HG03135 (cell line): Measurements from ENCODE around the gene SLC25A18.

Source experiments
- ATAC-seq: cut with Tn5 transposase; IDR thresholded peaks from one replicate; pipeline ENCODE4 v1.9.1; 2021; ENCODE audit warnings: mild to moderate bottlenecking, moderate library complexity; ENCODE audit not compliant: unreplicated experiment

Gene SLC25A18

GRCh38 chr22:17569971-17570511 is 6.7 kb downstream of the SLC25A18 start:
- no peak for ATAC-seq

DNA sequence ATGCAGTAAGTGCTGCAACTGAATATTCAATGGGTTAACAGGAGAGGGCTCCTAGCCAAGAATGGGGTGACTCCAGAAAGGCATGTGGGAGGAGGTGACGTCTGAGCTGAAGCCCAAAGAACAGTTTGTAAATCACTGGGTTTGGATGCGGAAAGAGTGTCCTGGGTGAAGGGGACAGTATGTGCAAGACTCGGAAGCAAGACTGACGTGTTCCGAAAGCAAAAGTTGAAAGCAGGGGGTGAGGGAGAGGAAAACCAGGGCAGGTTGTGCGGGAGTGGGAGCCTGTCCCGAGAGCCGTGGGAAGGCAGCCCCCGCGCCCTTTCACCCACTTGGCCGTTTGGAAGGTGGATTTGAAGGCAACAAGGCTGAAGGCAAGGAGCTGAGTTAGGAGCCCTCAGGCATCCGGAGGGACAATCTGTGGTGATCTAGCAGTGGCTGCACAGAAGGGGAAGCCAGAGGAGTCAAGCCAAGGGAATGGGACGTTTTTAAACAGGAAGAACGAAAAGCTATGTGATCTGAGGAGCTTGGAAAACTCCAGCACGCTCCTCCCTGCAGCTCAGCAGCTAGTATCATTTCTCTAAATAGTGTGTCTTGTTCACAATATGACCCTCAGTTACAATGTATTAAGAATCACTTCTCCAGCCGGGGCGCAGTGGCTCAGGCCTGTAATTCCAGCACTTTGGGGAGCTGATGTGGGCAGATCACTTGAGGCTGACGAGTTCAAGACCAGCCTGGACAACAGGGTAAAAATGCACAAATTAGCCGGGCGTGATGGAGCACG is 7.7 kb downstream of the SLC25A18 start:
- no peak for ATAC-seq

GRCh38 chr22:17575151-17575550 is 11.9 kb downstream of the SLC25A18 start:
- no peak for ATAC-seq

DNA sequence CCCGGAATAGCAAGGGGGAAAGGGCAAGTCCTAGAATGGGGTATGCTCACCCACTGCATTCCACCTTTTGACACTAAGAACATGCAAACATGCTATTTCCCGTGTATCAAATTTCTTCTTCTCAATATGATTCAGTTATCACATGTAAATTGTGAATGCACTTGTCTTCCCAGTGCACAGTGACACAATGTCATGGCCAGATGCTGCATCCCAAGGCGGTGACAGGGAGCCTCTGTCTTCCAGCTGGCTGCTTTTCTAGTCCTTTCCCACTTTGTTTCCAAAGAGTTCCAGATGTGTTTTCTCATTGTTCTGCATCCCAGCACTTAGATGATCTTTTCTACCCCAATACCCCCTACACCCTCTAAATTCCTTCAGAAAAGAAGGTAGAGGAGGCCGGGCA is 12.4 kb downstream of the SLC25A18 start:
- no peak for ATAC-seq

DNA sequence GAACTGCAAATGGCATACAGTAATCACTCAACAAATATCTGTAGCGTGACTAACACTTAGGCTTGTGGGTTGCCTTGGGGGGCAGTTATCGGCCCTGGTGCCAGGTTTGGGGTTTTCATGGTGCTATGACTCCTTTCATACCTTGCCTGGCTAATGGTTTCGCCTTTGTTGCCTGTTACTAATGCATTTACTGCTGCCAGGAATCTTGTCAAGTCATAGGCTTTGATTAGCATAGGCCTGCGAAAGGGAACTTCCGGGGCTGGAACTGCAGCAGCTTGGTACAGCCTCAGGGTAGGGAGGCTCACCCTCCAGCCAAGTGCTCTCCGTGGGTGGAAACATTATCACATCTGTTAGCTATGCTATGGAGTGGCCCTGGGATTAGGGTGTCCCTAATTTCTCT is 13.2 kb downstream of the SLC25A18 start:
- no peak for ATAC-seq

DNA sequence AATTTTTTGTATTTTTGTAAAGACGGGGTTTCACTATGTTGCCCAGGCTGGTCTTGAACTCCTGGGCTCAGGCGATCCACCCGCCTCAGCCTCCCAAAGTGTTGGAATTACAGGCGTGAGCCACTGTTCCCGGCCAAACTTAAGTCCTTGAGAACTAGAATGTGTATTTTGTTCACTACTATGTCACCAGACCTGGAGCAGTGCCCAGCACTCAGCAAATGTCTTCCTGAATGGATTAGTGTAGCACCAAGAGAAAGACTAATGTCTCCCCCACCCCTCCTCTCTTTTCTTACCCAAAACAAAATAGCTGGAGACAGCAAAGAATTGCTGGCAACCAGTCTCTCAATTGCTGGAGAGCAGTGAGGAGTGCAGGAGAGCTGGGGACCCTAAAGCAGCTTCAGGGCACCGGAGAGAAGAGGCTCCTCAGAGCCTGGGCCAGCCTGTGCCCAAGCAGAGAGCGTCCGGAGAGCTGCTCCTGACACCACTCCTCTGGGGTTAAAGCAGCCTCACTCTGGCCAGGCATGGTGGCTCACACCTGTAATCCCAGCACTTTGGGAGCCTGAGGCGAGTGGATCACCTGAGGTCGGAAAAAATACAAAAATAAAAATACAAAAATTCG is 14.9 kb downstream of the SLC25A18 start:
- ATAC-seq, result no peak

GRCh38 chr22:17579535-17579981 is 16.3 kb downstream of the SLC25A18 start:
- no peak for ATAC-seq

DNA sequence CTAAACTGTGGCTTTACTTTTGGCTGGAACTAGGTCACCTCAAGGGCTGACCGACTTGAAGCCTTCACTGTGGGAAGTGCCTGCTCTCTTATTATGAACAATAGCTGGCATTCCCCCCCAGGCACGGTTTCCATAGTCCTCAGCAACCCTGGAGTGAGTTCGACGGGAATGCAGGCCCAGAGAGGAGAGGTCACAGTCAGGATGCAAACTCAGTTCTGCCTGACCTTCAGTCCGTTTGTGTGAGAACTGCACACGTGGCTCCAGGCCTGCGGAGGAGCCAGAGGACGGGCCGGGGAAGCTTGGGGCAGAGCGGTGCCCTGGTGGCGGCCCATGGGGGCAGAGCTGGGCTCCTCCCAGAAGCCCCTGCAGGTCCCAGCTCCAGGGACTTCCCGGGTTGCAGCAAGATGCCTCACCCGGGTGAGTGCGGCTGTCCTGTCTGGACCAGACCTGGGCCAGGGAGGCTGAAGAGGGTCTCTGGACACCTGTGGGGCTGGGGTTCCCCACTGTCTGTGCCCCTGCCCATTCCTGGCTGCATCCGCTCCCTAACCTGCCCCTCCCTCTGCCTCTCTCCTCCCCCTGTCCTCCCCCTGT is 17.2 kb downstream of the SLC25A18 start:
- no peak for ATAC-seq

- no peak for ATAC-seq
Observed at GRCh38 chr22:17581056-17581455, 17.8 kb downstream of the SLC25A18 start.

- ATAC-seq, result no peak
Observed at GRCh38 chr22:17581631-17582030, 18.3 kb downstream of the SLC25A18 start.

GRCh38 chr22:17583151-17583550 is 19.9 kb downstream of the SLC25A18 start:
- no peak for ATAC-seq

GRCh38 chr22:17586831-17587440 is 23.6 kb downstream of the SLC25A18 start:
- no peak for ATAC-seq

DNA sequence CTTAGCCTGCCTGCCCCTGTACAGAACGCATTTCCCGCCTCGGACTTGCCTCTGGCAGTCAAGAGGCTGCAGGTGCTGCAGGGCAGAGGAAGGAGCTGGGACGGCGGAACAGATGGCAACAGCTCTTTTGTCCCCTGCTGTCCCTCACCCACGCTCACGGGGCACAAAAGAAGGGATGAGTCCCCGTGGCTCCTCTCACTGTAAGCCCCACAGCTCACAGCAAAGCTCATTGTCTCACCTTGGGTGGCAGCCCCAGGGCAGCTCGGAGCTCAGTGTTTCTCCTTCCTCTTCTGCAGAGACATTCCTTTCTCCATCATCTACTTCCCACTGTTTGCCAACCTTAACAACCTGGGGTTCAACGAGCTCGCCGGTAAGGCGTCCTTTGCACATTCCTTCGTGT is 24.3 kb downstream of the SLC25A18 start:
- no peak for ATAC-seq

- ATAC-seq, result no peak
Observed at GRCh38 chr22:17588606-17589005, 25.3 kb downstream of the SLC25A18 start.

DNA sequence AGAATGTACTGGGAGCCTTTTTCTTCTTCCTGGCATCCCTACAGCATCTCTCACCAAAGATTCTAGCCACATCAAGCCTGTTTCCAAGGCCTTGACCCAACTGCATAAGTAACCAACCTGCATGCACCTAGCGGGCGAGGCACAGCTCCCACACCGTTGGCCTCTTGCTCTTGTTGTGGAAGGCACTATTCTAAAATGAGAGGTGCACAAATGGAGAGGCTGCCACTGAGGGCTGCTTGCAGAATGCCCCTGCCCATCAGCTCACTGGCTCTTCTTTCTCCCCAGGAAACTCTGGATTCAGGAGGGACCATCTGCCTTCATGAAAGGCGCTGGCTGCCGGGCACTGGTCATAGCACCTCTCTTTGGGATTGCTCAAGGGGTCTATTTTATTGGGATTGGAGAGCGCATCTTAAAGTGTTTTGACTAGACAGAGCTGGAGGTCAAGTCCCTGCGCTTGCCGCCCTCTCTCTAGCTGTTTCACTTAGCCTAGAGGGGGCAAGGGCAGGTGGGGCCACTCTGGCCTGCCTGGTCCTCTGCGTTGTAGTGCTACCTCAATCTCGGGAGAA is 26.6 kb downstream of the SLC25A18 start:
- no peak for ATAC-seq

DNA sequence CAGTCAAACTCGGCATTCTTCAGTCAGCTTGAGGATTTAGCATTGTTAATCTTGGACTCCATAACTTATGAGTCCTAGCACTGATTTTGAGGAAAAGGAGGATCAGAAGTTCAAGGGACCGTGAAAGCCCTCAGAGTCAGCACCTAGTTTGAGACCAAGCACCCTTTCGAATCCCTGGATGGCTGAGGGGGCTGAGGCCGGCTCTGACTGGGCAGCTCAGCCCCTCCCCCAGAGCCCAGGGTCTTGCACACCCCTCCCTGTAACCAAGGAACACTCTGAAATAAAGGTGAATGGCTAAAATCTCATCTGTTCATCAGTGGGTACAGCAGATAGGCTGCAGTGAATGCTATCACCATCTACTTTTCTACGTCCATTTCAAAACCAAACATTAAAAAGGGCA is 27.3 kb downstream of the SLC25A18 start:
- ATAC-seq, result no peak

DNA sequence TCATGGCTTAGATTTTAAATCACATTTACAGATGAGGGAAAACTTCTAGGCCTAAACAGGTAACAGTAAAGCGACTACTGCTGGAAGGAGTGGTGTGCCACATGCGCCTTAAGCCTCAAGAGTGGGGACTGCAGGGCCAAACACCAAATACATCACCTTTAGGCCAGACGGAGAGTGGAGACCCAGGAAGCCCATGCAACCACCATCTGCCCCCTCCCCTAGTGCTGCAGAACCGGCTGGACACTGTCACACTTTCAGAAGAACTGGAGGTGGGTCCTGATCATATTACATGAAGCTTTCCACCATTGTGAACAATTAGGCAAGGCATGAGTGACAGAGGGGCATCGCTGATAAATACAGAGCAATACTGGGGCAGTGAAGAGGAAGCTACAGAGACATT is 28.9 kb downstream of the SLC25A18 start:
- no peak for ATAC-seq

- no peak for ATAC-seq
Observed at GRCh38 chr22:17596226-17596625, 32.9 kb downstream of the SLC25A18 start.

GRCh38 chr22:17597217-17597616 is 33.9 kb downstream of the SLC25A18 start:
- ATAC-seq, result no peak

DNA sequence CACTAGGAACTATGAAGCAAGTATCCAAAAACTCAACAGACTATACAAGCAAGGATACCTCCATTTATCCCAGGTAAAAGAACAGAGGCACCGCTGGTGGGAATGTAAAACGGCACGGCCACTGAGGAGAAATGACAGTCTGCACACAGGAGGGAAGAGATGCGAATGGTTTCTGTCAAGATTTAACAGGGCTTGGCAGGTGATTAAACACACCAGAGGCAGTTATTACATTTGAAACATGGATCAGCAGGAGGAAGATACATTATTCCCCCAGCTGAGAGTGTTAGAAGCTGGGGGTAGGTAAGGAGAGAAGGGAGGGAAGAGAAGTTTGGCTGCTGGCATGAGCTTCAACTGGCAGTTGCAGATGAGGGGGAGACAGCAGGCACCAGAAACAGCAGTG is 35.0 kb downstream of the SLC25A18 start:
- ATAC-seq, result no peak

DNA sequence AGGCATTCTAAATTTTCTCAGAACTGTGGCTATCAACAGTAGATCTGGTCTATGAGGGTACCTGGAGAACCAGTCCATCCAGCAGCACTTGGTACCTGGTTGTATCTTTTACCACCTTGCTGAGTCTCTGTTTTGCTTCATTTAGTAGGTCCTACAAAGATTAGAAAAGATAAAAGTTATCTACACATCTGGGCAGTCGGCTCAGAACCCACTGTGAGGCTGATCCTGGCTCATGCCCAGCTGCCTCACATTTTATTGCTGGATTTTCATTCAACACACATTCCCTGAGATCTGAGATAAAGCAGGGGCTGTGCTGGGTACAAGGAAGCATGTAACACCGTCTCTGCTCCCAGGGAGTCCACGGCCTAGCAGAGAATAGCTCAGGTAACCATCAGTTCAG is 37.7 kb downstream of the SLC25A18 start:
- no peak for ATAC-seq
